ENCODE data around the gene ZNF358.

- no peak for TF ChIP-seq POLR2AphosphoS5 (IDR thresholded peaks at IDR 0.05; ENCODE audit: low read depth, low read length)
- TF ChIP-seq REST (IDR thresholded peaks at IDR 0.05; ENCODE audit: insufficient read depth in 1 of 2, low read depth in 2 of 2, low read length in 2 of 2) = no peak
Observed at GRCh38 chr19:7524523-7524922, 8.6 kb downstream of the ZNF358 start.

All from PFSK-1 (cell line).